SK-N-SH (cell line): ENCODE measurements around the gene SSRP1. TPM values are rescaled to one million over a fixed set of nuclear protein-coding genes. Genes with fewer than 3 reads are reported as not detected.

Experiments used
- CTCF ChIA-PET: fragments of 300-600, 350-600 bp; formaldehyde crosslinking; extraction: SDS; loops from one replicate; lab custom pipeline; 2021; lab: Yijun Ruan, JAX
- POLR2A ChIA-PET: fragments of 350-600 bp; sonication (Branson Sonifier 250); formaldehyde crosslinking; extraction: SDS; loops from one replicate; lab custom pipeline; 2020; ENCODE audit warnings: antibody characterized with exemption, inconsistent platforms; lab: Yijun Ruan, JAX
- DNase-seq: peaks from one replicate; pipeline ENCODE4 v3.0.0; 2012
- H2AFZ ChIP-seq: fragments of 200-600 bp; sonication (generic); 2 replicates; pipeline ENCODE4 v1.8.1; 2016; ENCODE audit warnings: antibody characterized with exemption, mild to moderate bottlenecking, low read depth
- H3F3A ChIP-seq: fragments of 200-600 bp; sonication (generic); replicated peaks from 2 replicates; pipeline ENCODE3; 2016; ENCODE audit warnings: antibody characterized with exemption, mild to moderate bottlenecking; ENCODE audit not compliant: insufficient read depth
- H3K27ac ChIP-seq, 2 experiments: fragments of 200-500 bp in 1 of 2; fragments of 200-600 bp in 1 of 2; sonication (Bioruptor generic) in 1 of 2; sonication (generic), shearing (Covaris generic) in 1 of 2; 2 replicates each; pipeline versions ENCODE4 v1.5.1 to v1.6.1; 2014 to 2016; ENCODE audit warnings: low read depth in 2 of 2, inconsistent platforms in 1 of 2, low read length in 1 of 2, mild to moderate bottlenecking in 1 of 2, mixed read lengths in 1 of 2
- H3K27me3 ChIP-seq: fragments of 200-600 bp; sonication (generic), shearing (Covaris generic); 2 replicates; pipeline ENCODE4 v1.6.1; 2016; ENCODE audit warnings: mixed run types; ENCODE audit not compliant: insufficient read depth
- H3K36me3 ChIP-seq, 2 experiments: fragments of 200-500 bp in 1 of 2; fragments of 200-600 bp in 1 of 2; sonication (Bioruptor generic) in 1 of 2; sonication (generic) in 1 of 2; replicated peaks in 1 of 2; 2 replicates each; pipeline versions ENCODE3 to v1.5.1; 2014 to 2016; ENCODE audit warnings: low read length in 1 of 2, mild to moderate bottlenecking in 1 of 2; ENCODE audit not compliant: insufficient read depth in 2 of 2, control insufficient read depth in 1 of 2
- H3K4me1 ChIP-seq, 2 experiments: fragments of 200-500 bp in 1 of 2; fragments of 200-600 bp in 1 of 2; sonication (Bioruptor generic) in 1 of 2; sonication (generic), shearing (Covaris generic) in 1 of 2; 2 replicates each; pipeline versions ENCODE4 v1.5.1 to v1.6.1; 2014 to 2016; ENCODE audit warnings: low read depth in 1 of 2, low read length in 1 of 2, mixed run types in 1 of 2; ENCODE audit not compliant: insufficient read depth in 2 of 2, control insufficient read depth in 1 of 2
- H3K4me2 ChIP-seq: fragments of 200-600 bp; sonication (generic), shearing (Covaris generic); 2 replicates; pipeline ENCODE4 v1.6.1; 2017; ENCODE audit warnings: mixed run types
- H3K4me3 ChIP-seq, 2 experiments: fragments of 200-500 bp in 1 of 2; fragments of 200-600 bp in 1 of 2; sonication (Bioruptor generic) in 1 of 2; sonication (generic), shearing (Covaris generic) in 1 of 2; 2 replicates each; pipeline versions ENCODE4 v1.5.1 to v1.8.1; 2014 to 2016; ENCODE audit warnings: low read depth in 2 of 2, inconsistent platforms in 1 of 2, low read length in 1 of 2, mild to moderate bottlenecking in 1 of 2, mixed read lengths in 1 of 2, moderate library complexity in 1 of 2
- H3K79me2 ChIP-seq: fragments of 200-600 bp; sonication (generic); 2 replicates; pipeline ENCODE4 v1.8.1; 2017; ENCODE audit warnings: mild to moderate bottlenecking; ENCODE audit not compliant: insufficient read depth
- H3K9ac ChIP-seq: fragments of 200-600 bp; sonication (generic); 2 replicates; pipeline ENCODE4 v1.6.1; 2017; ENCODE audit warnings: mixed run types
- H3K9me2 ChIP-seq: fragments of 200-600 bp; sonication (generic); 2 replicates; pipeline ENCODE4 v1.6.1; 2017; ENCODE audit warnings: mixed run types
- H3K9me3 ChIP-seq: fragments of 200-600 bp; sonication (generic); 2 replicates; pipeline ENCODE4 v1.6.1; 2017; ENCODE audit warnings: mixed run types, mild to moderate bottlenecking, moderate library complexity
- H4K20me1 ChIP-seq: fragments of 200-600 bp; sonication (generic); 2 replicates; pipeline ENCODE4 v1.6.1; 2017; ENCODE audit warnings: mild to moderate bottlenecking, mixed run types; ENCODE audit not compliant: insufficient read depth
- CHD2 ChIP-seq: fragments of 150-350 bp; IDR thresholded peaks from 2 replicates; pipeline ENCODE4 v1.6.1; 2018; ENCODE audit warnings: low read length; ENCODE audit not compliant: partially characterized antibody
- EZH2phosphoT487 ChIP-seq: fragments of 200-600 bp; sonication (generic); IDR thresholded peaks from 2 replicates; pipeline ENCODE4 v1.6.1; 2017; ENCODE audit warnings: low read depth, mixed run types, mild to moderate bottlenecking, antibody characterized with exemption, moderate library complexity, borderline replicate concordance
- FOSL2 ChIP-seq: IDR thresholded peaks from 2 replicates; pipeline ENCODE4 v1.4.0; 2012; ENCODE audit warnings: low read depth, mild to moderate bottlenecking, moderate library complexity, borderline replicate concordance
- FOXJ3 ChIP-seq: sonication (generic); formaldehyde crosslinking; IDR thresholded peaks from 2 replicates; pipeline ENCODE4 v1.5.1; 2020; ENCODE audit warnings: mild to moderate bottlenecking, missing genetic modification reagents
- GABPA ChIP-seq: IDR thresholded peaks from 2 replicates; pipeline ENCODE4 v1.4.0; 2012; ENCODE audit warnings: low read depth, mild to moderate bottlenecking
- JUND ChIP-seq: IDR thresholded peaks from 2 replicates; pipeline ENCODE4 v1.4.0; 2012
- MEF2A ChIP-seq: IDR thresholded peaks from 2 replicates; pipeline ENCODE4 v1.4.0; 2012; ENCODE audit warnings: low read depth, borderline replicate concordance
- MXI1 ChIP-seq: IDR thresholded peaks from 2 replicates; pipeline ENCODE4 v1.6.1; 2012; ENCODE audit warnings: mild to moderate bottlenecking, low read depth, low read length, improper control_type of control experiment
- POLR2AphosphoS5 ChIP-seq: IDR thresholded peaks from 2 replicates; pipeline ENCODE4 v1.6.1; 2012; ENCODE audit warnings: low read depth, low read length
- RAD21 ChIP-seq: IDR thresholded peaks from 2 replicates; pipeline ENCODE4 v1.6.1; 2012; ENCODE audit warnings: mild to moderate bottlenecking, low read length
- SIN3A ChIP-seq: IDR thresholded peaks from 2 replicates; pipeline ENCODE4 v1.6.1; 2012; ENCODE audit warnings: low read depth, mild to moderate bottlenecking, low read length, moderate library complexity, borderline replicate concordance
- TAF1 ChIP-seq: IDR thresholded peaks from 2 replicates; pipeline ENCODE4 v1.6.1; 2012; ENCODE audit warnings: low read depth, mild to moderate bottlenecking, low read length, moderate library complexity, borderline replicate concordance
- WGBS: methylation state at CpG from one replicate; pipeline ENCODE4 v1.1.6; 2017; ENCODE audit warnings: low lambda C conversion rate; 5-methylcytosine and 5-hydroxymethylcytosine counted together
- polyA plus RNA-seq, 3 experiments: library from polyadenylated mRNA; depleted of rRNA; stranded (reverse); fragments of >200 nt; gene quantifications; 2 replicates each; pipeline ENCODE4 v1.2.3, GENCODE V29; 2012
- TF ChIP-seq, protein P1 (sequence below): IDR thresholded peaks from 2 replicates; pipeline ENCODE4 v1.6.1; 2012; ENCODE audit warnings: mild to moderate bottlenecking, low read depth, low read length, moderate library complexity
- TF ChIP-seq, protein P2 (sequence below): IDR thresholded peaks from 2 replicates; pipeline ENCODE4 v1.4.0; 2012; ENCODE audit warnings: low read depth
- TF ChIP-seq, protein P3 (sequence below): IDR thresholded peaks from 2 replicates; pipeline ENCODE4 v1.4.0; 2012; ENCODE audit warnings: low read depth, borderline replicate concordance
- TF ChIP-seq, protein P4 (sequence below): fragments of 200-600 bp; sonication (generic); IDR thresholded peaks from 2 replicates; pipeline ENCODE4 v1.6.1; 2017; ENCODE audit warnings: antibody characterized with exemption, mild to moderate bottlenecking, moderate library complexity
- TF ChIP-seq, protein P5 (sequence below): IDR thresholded peaks from 2 replicates; pipeline ENCODE4 v1.4.0; 2012; ENCODE audit warnings: low read depth, borderline replicate concordance
- TF ChIP-seq, protein P6 (sequence below): IDR thresholded peaks from 2 replicates; pipeline ENCODE4; 2012

SSRP1 gene
- polyA plus RNA-seq, 1 of the 3 experiments (the other 2 are of a cell fraction), result 137 TPM

DNA sequence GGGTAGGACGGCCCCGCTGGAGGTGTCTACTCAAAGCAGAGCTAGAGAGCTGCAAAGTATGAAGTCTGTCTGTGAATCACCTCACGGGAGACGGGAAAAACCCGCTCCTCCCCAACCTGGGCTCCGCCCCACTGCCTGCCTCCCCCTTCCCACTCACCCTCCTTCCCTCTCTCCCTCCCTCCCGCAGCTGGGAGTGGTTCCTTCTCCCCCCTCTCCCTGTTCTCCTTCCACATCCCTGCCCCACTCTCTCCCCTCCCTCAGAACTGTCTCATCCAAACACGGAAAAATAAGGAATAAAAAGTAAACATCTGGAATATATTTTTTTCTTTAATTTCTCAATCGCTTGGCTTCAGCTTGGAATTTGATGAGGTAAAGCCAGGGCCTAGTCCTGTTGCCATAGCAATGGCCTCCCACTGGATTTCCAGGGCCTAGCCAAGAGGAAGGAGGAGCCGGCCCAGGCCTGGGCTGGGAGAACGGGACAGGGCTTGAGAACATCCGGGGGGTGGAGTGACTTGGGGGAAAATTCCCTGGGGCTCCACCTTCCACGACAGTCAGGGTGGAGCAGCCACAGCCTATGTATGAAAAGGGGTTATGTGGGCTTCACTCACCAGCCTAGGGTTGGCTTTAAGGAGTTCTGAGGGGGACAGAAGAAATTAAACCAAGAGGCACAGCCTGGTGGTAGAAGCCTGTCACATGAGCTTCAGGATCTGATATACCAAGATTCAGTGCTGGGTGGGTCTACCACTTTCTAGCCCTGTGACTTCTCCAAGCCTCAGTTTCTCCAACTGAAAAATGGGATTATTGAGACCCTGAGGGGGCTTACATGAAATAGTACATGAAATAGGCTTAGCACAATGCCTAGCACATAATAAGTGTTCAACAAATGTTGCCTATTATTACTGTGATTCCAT, 13.2 kb downstream of the SSRP1 start (continued):
- TF ChIP-seq SIN3A, result 0 out of 2 replicates have a peak, but pooled peaks have one; percentile 33
- TF ChIP-seq MEF2A, result no peak
- TF ChIP-seq FOSL2, result no peak
- peak; percentile 55; the same call in 1 of the 2 replicates for TF ChIP-seq POLR2AphosphoS5

DNA sequence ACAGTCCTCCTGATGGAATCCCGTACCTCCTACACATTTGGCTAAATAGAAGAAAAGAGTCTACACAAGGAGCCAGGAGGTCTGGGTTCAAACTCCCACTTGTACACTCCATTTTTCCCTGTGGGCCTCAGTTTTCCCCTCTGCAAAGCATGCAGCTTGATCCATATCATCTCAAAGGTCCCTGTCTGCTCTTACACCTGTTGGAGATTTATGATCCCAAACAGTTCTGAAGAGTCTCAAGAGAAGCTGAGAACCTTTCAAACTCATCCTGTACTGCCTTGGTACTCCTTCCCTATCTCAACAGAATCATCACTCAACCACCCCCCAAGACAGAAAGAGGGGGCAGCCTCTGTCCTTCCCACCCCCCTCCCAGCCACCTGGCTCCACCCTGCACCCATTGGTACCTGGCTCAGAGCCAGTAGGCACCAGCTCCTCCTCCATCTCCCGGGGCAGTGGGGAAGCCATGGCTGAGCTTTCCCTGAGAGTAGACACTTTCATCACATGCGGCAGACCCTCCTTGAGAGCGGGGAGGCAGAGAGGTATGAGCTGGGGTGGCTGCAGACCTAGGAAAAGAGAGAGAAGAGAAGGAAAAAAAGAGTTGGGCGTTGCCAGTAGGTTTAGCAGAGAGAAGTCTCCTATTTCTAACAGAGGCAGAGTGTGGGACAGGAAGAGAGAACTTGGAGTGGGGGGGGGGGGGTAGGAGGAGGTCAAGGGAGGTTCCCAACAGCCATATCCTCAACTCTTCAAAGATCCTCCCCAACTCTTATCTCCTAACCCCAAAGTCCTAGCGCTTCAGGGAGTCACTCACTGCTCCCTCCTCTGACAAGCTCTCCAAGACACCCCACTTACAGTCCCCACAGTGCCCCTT, 14.1 kb downstream of the SSRP1 start:
- Histone ChIP-seq H3K4me3 (peak overlapping the region; percentile 84 to 86), H3K4me2 (peak overlapping the region; percentile 91), H2AFZ (peak overlapping the region; percentile 56; the same call in 1 of the 2 replicates), H3K27me3 (no peaks in the 10 kb centered on the region), H3K9me3 (no peaks in the 10 kb centered on the region), H3F3A (peaks cover 29% of the 10 kb centered on the region), H4K20me1 (peaks cover 13% of the 10 kb centered on the region), H3K9me2 (no peaks in the 10 kb centered on the region), H3K36me3 (peaks cover 27 to 31% of the 10 kb centered on the region in 2 experiments), H3K4me1 (peaks cover 39 to 43% of the 10 kb centered on the region in 2 experiments), H3K79me2 (peaks cover 59% of the 10 kb centered on the region), H3K27ac (peak overlapping the region; percentile 81 to 90), H3K9ac (peak overlapping the region; percentile 66)
- ChIA-PET CTCF (interaction anchor here (0.7 to 1.9 kb wide), 5 partner anchors 9 to 984 kb away, joined by 3 to 5 read pairs (median 4); partner anchors contain the start of gene RTN4RL2), POLR2A (no interaction called here)
- DNase-seq, result no peak
- WGBS, result 66% methylated on average over 6 of the region's 6 CpGs
- TF ChIP-seq, protein P1, sequence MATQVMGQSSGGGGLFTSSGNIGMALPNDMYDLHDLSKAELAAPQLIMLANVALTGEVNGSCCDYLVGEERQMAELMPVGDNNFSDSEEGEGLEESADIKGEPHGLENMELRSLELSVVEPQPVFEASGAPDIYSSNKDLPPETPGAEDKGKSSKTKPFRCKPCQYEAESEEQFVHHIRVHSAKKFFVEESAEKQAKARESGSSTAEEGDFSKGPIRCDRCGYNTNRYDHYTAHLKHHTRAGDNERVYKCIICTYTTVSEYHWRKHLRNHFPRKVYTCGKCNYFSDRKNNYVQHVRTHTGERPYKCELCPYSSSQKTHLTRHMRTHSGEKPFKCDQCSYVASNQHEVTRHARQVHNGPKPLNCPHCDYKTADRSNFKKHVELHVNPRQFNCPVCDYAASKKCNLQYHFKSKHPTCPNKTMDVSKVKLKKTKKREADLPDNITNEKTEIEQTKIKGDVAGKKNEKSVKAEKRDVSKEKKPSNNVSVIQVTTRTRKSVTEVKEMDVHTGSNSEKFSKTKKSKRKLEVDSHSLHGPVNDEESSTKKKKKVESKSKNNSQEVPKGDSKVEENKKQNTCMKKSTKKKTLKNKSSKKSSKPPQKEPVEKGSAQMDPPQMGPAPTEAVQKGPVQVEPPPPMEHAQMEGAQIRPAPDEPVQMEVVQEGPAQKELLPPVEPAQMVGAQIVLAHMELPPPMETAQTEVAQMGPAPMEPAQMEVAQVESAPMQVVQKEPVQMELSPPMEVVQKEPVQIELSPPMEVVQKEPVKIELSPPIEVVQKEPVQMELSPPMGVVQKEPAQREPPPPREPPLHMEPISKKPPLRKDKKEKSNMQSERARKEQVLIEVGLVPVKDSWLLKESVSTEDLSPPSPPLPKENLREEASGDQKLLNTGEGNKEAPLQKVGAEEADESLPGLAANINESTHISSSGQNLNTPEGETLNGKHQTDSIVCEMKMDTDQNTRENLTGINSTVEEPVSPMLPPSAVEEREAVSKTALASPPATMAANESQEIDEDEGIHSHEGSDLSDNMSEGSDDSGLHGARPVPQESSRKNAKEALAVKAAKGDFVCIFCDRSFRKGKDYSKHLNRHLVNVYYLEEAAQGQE, result no peak
- TF ChIP-seq RAD21, result no peak
- TF ChIP-seq CHD2, result no peak
- TF ChIP-seq JUND, result no peak
- TF ChIP-seq, protein P2, sequence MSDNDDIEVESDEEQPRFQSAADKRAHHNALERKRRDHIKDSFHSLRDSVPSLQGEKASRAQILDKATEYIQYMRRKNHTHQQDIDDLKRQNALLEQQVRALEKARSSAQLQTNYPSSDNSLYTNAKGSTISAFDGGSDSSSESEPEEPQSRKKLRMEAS, result no peak
- TF ChIP-seq SIN3A, result no peak
- no peak for TF ChIP-seq EZH2phosphoT487
- no peak for TF ChIP-seq MXI1
- TF ChIP-seq, protein P3, sequence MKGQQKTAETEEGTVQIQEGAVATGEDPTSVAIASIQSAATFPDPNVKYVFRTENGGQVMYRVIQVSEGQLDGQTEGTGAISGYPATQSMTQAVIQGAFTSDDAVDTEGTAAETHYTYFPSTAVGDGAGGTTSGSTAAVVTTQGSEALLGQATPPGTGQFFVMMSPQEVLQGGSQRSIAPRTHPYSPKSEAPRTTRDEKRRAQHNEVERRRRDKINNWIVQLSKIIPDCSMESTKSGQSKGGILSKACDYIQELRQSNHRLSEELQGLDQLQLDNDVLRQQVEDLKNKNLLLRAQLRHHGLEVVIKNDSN, result no peak
- TF ChIP-seq, protein P4, sequence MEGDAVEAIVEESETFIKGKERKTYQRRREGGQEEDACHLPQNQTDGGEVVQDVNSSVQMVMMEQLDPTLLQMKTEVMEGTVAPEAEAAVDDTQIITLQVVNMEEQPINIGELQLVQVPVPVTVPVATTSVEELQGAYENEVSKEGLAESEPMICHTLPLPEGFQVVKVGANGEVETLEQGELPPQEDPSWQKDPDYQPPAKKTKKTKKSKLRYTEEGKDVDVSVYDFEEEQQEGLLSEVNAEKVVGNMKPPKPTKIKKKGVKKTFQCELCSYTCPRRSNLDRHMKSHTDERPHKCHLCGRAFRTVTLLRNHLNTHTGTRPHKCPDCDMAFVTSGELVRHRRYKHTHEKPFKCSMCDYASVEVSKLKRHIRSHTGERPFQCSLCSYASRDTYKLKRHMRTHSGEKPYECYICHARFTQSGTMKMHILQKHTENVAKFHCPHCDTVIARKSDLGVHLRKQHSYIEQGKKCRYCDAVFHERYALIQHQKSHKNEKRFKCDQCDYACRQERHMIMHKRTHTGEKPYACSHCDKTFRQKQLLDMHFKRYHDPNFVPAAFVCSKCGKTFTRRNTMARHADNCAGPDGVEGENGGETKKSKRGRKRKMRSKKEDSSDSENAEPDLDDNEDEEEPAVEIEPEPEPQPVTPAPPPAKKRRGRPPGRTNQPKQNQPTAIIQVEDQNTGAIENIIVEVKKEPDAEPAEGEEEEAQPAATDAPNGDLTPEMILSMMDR, result no peak
- no peak for TF ChIP-seq FOXJ3 (CRISPR knock-in tag)
- TF ChIP-seq TAF1, result no peak
- TF ChIP-seq, protein P5, sequence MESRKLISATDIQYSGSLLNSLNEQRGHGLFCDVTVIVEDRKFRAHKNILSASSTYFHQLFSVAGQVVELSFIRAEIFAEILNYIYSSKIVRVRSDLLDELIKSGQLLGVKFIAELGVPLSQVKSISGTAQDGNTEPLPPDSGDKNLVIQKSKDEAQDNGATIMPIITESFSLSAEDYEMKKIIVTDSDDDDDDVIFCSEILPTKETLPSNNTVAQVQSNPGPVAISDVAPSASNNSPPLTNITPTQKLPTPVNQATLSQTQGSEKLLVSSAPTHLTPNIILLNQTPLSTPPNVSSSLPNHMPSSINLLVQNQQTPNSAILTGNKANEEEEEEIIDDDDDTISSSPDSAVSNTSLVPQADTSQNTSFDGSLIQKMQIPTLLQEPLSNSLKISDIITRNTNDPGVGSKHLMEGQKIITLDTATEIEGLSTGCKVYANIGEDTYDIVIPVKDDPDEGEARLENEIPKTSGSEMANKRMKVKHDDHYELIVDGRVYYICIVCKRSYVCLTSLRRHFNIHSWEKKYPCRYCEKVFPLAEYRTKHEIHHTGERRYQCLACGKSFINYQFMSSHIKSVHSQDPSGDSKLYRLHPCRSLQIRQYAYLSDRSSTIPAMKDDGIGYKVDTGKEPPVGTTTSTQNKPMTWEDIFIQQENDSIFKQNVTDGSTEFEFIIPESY, result no peak
- TF ChIP-seq, protein P6, sequence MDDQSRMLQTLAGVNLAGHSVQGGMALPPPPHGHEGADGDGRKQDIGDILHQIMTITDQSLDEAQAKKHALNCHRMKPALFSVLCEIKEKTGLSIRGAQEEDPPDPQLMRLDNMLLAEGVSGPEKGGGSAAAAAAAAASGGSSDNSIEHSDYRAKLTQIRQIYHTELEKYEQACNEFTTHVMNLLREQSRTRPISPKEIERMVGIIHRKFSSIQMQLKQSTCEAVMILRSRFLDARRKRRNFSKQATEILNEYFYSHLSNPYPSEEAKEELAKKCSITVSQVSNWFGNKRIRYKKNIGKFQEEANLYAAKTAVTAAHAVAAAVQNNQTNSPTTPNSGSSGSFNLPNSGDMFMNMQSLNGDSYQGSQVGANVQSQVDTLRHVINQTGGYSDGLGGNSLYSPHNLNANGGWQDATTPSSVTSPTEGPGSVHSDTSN, result no peak
- no peak for TF ChIP-seq GABPA
